Erythroblast (primary cell): ENCODE data around the gene COL5A1.

Source experiments
- GATA1 ChIP-seq: IDR thresholded peaks from 2 replicates; pipeline ENCODE4 v1.6.1; 2011; ENCODE audit warnings: low read depth, mild to moderate bottlenecking, control low read depth, low read length, moderate library complexity
- POLR2A ChIP-seq: IDR thresholded peaks from 2 replicates; pipeline ENCODE4 v1.6.1; 2011; ENCODE audit warnings: mild to moderate bottlenecking, low read length

GRCh38 chr9:134789168-134789567 is 147.6 kb downstream of the COL5A1 start:
- TF ChIP-seq POLR2A: no peak
- TF ChIP-seq GATA1: no peak
